H1 (cell line): ENCODE data around the gene KLHL29. TPM values are rescaled to one million over a fixed set of nuclear protein-coding genes. Genes with fewer than 3 reads are reported as not detected.

Experiments
- JUN ChIP-seq: IDR thresholded peaks from 2 replicates; pipeline ENCODE4 v1.6.1; 2011; ENCODE audit warnings: low read depth, mild to moderate bottlenecking, improper control_type of control experiment, low read length
- RAD21 ChIP-seq, 2 experiments: IDR thresholded peaks in 1 of 2; conservative IDR thresholded peaks in 1 of 2; 2 replicates each; pipeline ENCODE4 v1.6.1; 2011; ENCODE audit warnings: low read depth in 2 of 2, low read length in 2 of 2, improper control_type of control experiment in 1 of 2, inconsistent platforms in 1 of 2, mild to moderate bottlenecking in 1 of 2, moderate library complexity in 1 of 2
- SRF ChIP-seq: IDR thresholded peaks from 2 replicates; pipeline ENCODE4 v1.6.1; 2011; ENCODE audit warnings: mild to moderate bottlenecking, low read depth, low read length, moderate library complexity
- SUZ12 ChIP-seq: fragments of 200-600 bp; sonication (generic); IDR thresholded peaks from 2 replicates; pipeline ENCODE4 v1.6.1; 2012; ENCODE audit warnings: mild to moderate bottlenecking, inconsistent platforms, low read length, moderate library complexity, mixed read lengths
- TAF7 ChIP-seq: optimal IDR thresholded peaks from 2 replicates; pipeline ENCODE3; 2011; ENCODE audit warnings: low read depth, mild to moderate bottlenecking, inconsistent platforms, low read length, moderate library complexity, borderline replicate concordance
- polyA plus RNA-seq, 7 experiments: library from polyadenylated mRNA; depleted of rRNA in 3 of 7; stranded (reverse) in 5 of 7; unstranded in 2 of 7; fragments of >200 nt in 5 of 7; fragments of 200-250 nt in 2 of 7; gene quantifications; 1 replicate in 5 of 7; 2 replicates in 1 of 7; 4 replicates in 1 of 7; pipeline versions ENCODE4 v1.2.1 to v1.2.3, GENCODE V29; 2011 to 2013; ENCODE audit warnings: missing spikeins in 2 of 7, mixed read lengths in 2 of 7
- total RNA-seq: library from RNA; stranded (reverse); fragmentation: NEBNext Ultra II Directional; extraction: Animal tissue kit (Norgen Biotek cat#: 25700); gene quantifications from 2 replicates; pipeline ENCODE4 v1.2.1, GENCODE V29; 2021

The KLHL29 gene
- total and polyA plus RNA-seq, 2 of the 8 experiments (the other 6 are each of a cell fraction or from before 2014, with no cell fraction given) = 1.1 to 4.7 TPM

DNA sequence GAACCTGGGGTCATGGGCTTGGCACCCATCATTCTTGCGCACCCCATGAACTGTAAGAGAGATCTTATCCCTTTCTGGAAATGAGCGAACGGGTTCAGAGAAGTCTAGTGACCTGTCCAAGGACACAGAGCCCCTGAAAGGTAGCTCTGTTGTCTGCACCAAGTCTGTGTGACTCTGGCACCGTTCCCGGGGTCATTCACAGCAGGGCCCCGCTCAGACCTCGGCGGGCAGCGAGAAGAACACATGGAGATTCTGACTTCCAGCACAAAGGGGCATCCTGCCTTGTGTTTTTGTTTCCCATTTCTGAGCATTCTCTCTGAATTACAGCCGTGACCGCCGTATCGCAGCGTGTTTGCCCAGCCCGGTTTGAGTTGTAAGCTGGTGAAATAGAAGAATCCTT, 231.7 kb downstream of the KLHL29 start (continued):
- TF ChIP-seq SUZ12 (no peak), SRF (no peak), RAD21 (IDR thresholded peaks at IDR 0.05 in 1 of 2, conservative IDR thresholded peaks at IDR 0.05 in 1 of 2; ENCODE audit: low read depth in 2 of 2, low read length in 2 of 2) (no peak), JUN (no peak), TAF7 (no peak)
